Fibroblast of skin of abdomen (primary cell): ENCODE data around the gene CASP7. TPM values are rescaled to one million over a fixed set of nuclear protein-coding genes. Genes with fewer than 3 reads are reported as not detected.
"Not testable (repeated sequence)": the region's sequence is repeated elsewhere in the genome, so short reads cannot be mapped to it uniquely, and the experiment has no call there.

Source experiments
- DNase-seq: peaks from one replicate; pipeline ENCODE4 v3.0.0-alpha.2; 2013
- polyA plus RNA-seq, 2 experiments: library from polyadenylated mRNA; unstranded; fragments of 120-200 nt; gene quantifications; one replicate each; pipeline ENCODE4 v1.2.1, GENCODE V29; 2013; ENCODE audit not compliant: insufficient read length in 2 of 2

Gene CASP7
- polyA plus RNA-seq (2013, experiment 1 of 2; ENCODE audit: insufficient read length) = 20.9 TPM
- polyA plus RNA-seq (2013, experiment 2 of 2; ENCODE audit: insufficient read length) = 21.2 TPM

DNA sequence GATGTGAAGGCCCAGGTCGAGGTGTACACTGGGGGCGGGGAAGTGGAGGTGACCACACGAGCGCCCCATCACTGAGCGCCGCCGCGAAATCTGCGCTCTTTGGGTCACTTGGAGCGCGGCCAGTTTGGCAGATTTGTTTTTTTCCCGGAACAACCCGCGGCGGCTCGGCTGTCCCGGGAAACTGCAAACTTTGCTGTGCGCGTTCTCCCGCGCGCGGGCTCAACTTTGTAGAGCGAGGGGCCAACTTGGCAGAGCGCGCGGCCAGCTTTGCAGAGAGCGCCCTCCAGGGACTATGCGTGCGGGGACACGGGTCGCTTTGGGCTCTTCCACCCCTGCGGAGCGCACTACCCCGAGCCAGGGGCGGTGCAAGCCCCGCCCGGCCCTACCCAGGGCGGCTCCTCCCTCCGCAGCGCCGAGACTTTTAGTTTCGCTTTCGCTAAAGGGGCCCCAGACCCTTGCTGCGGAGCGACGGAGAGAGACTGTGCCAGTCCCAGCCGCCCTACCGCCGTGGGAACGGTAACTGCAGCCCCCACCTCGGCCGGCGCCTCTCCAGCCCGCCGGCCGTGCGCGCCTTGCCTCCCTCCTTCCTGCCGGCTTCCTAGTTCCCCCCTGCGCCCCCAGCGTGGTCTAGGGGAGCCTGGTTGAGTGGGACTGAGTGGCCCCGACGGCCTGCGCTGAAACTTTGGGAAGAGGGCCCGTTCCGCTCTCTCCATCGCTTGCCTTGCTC is at the start of gene CASP7:
CASP7 (plus strand) TSS at position 450 of the 727 bp plus-strand sequence. CDS start 17,582 bp downstream, outside the sequence.
- peak; percentile 82 for DNase-seq

DNA sequence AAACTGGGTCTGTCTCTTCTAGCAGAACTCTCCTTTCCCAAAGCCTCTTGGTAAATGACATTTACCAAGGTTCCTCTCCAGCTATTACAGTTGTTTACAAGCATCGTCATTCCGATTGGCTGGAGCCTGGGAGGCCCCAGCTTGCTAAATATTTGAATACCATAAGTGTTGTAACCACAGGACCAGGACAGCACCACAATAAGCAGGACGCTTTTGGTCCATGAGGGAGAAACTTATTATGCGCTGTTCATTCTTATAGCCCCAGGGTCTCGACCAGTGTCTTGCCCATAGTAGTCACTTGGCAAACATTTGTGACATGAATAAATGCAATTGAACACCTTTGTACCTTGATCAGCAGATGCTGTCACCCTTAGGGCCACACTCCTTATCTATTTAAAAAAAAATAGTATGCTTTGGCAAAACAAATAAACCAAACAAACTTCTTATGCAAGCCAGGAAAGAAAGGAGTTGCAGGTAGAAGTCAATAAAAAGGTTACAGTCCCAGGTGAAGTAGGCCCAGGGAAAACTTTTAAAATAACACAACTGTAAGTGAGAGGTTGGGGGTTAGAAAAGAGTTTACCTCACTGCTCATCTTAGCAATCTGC is 48.7 kb upstream of the CASP7 start:
- no peak for DNase-seq

- no peak for DNase-seq
These were observed 47.9 kb upstream of the CASP7 start for GRCh38 chr10:113631684-113632367.

DNA sequence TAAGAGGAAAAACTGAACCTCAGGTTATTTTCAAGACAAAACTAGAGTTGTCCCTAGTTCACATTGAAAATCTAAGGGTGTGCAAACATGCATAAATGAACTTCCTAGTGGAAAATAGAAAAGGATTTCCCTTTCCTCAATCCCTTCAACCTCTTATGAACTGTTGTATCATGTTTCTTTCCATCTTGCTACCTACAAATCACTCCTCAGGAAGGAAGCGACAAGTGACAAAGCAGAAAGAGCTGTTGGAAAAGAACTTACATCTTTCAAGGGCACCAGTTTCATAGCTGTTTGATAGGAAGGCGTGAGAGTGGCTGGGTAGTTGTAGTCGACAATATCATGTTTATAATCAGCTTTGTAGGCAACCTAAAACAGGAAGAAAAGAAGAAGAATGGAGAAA is 39.7 kb upstream of the CASP7 start:
- no peak for DNase-seq

DNA sequence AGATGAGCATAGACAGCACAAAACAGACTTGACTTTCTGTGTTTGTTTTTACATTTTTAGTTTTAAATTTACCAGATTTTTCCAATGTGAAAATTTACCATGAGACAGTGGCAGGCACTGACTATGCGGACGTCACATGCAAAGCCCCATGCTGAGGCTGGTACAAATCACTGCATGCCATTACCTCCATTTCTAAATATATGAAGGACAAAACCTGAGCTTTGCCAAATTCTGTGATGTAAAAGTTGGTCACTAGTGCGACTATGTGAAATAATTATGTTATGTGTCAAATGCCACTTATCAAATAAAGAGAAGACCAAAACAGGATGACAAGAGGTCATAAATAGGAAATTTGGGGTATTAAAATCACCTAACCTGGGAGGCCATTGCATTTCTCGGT is 38.0 kb upstream of the CASP7 start:
- no peak for DNase-seq

DNA sequence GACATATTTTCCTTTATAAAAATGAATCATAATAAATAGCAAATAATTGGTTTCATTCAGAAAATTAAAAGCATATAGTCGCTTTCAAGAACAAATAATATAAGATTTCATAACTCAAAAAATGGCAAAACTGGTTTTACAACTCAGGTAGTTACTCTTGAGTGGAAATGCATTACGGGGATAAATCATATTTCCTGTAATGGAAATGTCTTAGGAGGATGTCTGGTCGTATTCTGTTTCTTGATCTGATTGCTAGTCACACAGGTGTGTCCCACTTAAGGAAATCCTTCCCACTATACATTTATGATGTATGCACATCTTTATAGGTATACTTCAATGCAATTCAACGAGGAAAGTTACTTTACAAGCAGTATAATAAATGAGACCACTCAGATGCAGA is 36.5 kb upstream of the CASP7 start:
- no peak for DNase-seq

DNA sequence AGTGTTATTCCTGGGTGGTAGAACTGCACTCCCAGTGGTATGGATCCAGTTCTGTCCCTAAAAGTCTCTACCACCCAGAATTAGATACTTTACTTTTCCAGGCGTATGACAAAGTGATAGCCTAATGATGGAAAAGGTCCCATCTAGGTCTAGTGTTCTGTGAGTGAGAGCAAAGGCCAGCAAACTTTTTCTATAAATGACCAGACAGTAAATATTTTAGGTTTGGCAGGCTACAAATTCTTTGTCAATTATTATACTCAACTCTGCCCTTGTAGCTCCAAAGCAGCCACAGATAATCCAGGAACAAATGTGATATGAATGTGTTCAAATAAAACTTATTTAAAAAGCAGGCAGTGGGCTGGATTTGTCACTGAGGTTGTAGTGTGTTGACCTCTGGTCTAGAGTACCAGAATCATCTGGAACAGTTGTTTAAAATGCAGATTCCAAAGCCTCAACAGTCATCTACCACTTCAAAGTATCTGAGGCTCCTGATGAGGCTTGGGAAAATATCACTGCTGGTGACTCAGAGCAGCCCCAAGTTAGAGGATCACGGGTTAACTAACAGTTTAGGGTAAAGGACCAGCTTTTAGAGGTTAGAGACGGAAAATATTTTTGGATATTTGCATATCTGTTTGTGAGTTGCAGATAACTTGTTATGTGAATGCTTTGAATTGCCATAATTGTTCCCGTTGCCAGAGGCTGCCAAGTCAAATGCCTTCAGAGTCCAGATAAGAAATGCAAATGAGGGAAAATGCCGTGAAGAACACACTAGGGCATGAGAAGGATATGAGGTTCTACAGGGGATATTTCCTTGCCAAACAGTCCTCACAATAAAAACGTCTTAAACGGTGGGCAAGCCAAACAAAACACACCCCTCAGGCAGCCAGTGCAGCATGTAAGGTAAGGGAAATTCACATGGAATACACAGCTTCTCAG is 35.3 kb upstream of the CASP7 start:
- DNase-seq = peak; percentile 20

DNA sequence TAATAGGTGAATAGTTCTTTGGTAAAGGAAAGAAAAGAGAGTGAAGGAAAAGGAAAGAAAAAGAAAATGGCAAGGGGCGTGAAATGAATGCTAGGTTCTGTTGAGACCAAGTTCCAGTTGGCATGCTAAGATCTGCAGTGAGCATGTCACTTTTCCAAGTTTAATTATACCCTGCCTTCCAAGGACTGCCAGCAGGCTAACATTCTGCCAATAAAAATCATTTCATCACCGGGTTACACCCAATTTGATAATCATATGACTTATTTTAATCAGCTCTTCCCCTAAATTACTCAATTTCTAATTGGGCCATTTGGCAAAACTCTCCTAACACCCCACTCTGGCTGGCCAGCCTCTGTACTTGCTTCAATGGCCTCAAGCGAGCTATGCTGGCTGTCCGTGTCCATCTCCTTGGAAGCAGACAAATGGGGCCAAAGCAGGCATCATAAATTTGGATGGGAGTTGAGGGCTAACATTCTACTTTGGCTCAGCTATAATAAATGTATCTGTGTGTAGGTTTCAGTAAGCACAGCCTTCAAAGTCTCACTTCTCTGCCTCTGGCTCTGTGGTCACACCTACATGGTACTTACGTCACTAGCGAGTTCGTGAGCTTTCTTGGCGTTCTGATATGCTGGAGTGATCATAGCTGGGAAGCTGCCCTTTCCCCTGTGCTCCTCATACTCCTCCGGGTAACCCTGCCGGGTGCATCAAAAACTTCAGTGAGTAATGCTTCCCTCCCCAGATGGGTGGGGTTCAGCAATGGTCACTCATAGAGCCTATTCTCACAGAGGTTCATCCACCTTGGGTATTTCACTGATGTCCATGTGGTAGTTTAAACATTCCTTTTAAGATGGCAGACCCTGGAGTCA is 33.1 kb upstream of the CASP7 start:
- no peak for DNase-seq

- DNase-seq = no peak
These were observed 31.9 kb upstream of the CASP7 start for GRCh38 chr10:113647812-113648211.

GRCh38 chr10:113648478-113648877 is 31.2 kb upstream of the CASP7 start:
- no peak for DNase-seq

GRCh38 chr10:113650172-113650571 is 29.5 kb upstream of the CASP7 start:
- DNase-seq = no peak

GRCh38 chr10:113651021-113651420 is 28.7 kb upstream of the CASP7 start:
- no peak for DNase-seq

- no peak for DNase-seq
These were observed 27.8 kb upstream of the CASP7 start for GRCh38 chr10:113651898-113652297.

DNA sequence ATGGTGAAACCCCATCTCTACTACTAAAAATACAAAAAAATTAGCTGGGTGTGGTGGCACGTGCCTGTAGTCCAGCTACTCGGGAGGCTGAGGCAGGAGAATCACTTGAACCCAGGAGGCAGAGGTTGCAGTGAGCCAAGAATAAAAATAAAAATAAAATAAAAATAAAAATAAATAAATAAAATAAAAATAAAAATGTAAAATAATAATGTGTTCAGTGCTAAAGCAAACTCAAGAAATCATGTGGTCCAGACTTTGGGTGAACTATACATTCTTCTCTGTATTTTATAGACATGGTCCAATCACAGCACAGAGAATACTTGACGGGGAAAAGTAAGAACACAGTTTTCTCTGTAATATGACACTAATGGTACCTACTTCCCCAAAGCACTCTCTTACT is 27.3 kb upstream of the CASP7 start:
- not testable (repeated sequence) for DNase-seq

DNA sequence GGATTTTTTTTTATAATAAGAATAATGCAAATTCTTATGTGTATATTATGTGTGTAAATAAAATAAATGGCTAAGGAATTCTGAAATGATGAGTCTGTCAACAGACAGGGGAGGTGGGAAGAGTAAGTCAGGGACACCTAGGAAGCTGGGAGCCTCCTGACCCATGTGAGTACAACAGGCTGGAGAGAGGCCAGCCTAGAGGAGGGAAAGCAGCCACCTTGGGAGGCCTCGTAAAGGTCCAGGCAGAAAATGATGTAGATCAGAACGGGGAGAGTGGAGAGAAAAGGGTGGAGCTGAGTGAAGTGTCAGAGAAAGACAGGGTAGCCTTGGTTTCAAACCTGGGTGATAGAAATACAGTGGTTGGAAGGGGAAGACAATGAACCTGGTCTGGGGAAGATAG is 22.8 kb upstream of the CASP7 start:
- DNase-seq = no peak

DNA sequence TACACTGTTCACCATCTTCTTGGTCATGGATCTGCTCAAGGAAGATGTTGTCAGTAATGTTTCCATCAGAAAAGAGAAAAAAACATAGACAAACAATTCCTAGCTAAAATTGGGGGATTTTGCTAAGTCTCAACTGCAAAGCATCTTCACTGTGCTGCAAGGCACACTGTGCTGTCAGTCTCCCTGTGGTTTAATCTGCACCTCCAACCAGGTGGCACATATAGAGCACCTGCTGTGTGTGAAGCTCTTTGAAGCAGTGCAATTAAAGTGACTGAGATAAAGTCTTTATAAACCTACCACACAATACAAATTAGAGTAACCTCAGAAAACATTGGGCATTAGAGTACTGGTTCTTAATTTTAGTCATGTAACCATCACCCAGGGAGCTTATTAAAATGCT is 22.2 kb upstream of the CASP7 start:
- DNase-seq = no peak

- no peak for DNase-seq
These were observed 18.4 kb upstream of the CASP7 start for GRCh38 chr10:113661332-113661731.

- DNase-seq = no peak
These were observed 16.6 kb upstream of the CASP7 start for GRCh38 chr10:113663142-113663541.

DNA sequence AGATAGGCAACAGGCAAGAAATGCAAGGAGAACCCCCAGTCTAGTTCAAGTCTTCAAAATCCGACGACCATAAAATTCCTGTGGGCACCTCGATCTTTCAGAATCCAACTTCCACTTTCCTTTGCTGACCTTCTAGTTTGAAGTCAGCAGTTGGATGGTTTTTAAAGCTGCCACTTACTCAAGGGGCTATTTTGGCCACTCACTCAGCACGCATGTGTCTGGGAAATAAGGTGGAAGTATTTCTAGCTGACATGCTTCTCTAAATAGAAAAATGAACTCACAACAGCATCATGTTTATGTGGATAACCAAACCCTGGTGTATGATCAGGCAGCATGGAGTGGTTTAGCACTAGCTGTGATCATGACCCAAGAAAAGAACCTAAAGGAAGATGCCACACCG is 15.8 kb upstream of the CASP7 start, which contains the start of gene NRAP:
NRAP (minus strand) TSS at position 134 of the 400 bp plus-strand sequence. CDS start 159 bp downstream, outside the sequence.
- no peak for DNase-seq

DNA sequence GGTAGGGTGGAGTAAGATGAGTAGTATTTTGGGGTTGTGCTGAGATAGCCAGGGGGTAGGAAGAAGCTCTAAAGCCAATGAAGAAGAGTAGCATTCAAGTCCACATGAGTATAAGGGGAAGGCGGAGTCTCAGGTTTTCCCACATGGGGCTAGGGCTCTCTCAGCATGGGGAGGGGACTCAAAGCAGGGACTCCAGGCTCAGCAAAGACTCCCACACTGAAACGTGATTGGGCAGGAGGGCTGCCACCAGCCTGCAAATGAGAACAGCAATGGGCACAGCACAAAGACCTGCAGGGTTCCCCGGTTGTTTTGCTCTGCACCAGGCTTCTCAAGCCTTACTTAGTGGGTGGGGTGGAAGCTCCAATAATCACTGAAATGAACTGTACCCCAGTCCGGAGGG is 14.4 kb upstream of the CASP7 start:
- no peak for DNase-seq

DNA sequence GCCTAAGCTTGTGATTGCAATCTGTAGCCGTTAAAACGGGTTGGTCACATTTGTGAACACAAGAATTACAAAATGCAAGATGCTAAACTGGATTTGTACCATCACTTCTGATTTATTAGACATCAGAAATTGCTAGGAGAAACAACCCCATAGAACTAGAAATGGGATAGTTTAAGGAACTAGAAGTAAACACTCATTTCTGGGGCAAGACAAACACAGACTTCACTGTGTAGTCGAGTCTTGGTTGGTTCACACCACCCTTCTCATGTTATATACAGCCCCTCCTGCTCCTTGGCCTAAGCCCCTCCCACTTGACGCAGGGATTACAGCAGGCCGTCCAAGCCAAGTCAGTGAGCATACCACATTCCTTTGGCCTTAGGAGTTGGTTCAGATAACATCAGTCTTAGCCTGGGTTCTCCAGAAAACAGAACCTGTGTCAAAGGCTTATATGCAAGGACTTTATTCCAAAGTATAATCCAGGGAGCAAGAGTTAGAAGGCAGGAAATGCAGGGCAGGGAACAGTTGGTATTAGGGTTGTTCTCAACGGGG is 13.8 kb upstream of the CASP7 start:
- peak; percentile 77 for DNase-seq
